Measurements from ENCODE around the gene HPN.
A peak's percentile ranks its signal among the peaks of the same experiment; 100 is the strongest.

HPN gene

GRCh38 chr19:35090506-35091214 lies 49.1 kb downstream of the HPN start:
- Histone ChIP-seq H3K36me3 (no peaks in the 10 kb centered on the region), H3K9me3 (no peaks in the 10 kb centered on the region), H3K4me1 (peaks cover 5% of the 10 kb centered on the region; the same call in 1 of the 2 replicates), H3K4me3 (ENCODE audit: low read depth, low read length) (no peak overlapping the region), H3K27me3 (no peaks in the 10 kb centered on the region)
- peak; percentile 62 for DNase-seq
- peak; percentile 60 for TF ChIP-seq CTCF (IDR thresholded peaks at IDR 0.05; ENCODE audit: low read depth, low read length)

- Histone ChIP-seq H3K4me1 (peaks cover 5% of the 10 kb centered on the region; the same call in 1 of the 2 replicates), H3K4me3 (ENCODE audit: low read depth, low read length) (no peak overlapping the region)
- DNase-seq, result no peak
Measured at GRCh38 chr19:35093430-35093829, 51.9 kb downstream of the HPN start.

GRCh38 chr19:35093941-35094647 lies 52.6 kb downstream of the HPN start:
- H3K9me3 ChIP-seq, result no peaks in the 10 kb centered on the region
- no peak for DNase-seq
- no peaks in the 10 kb centered on the region for H3K36me3 ChIP-seq
- H3K4me1 ChIP-seq, result peaks cover 5% of the 10 kb centered on the region; the same call in 1 of the 2 replicates
- no peak for TF ChIP-seq CTCF (IDR thresholded peaks at IDR 0.05; ENCODE audit: low read depth, low read length)
- H3K4me3 ChIP-seq (ENCODE audit: low read depth, low read length), result no peak overlapping the region
- H3K27me3 ChIP-seq, result no peaks in the 10 kb centered on the region

More at GRCh38 chr19:35093430-35093829, 51.9 kb downstream of the HPN start:
- H3K27me3 ChIP-seq, result no peaks in the 10 kb centered on the region
- no peaks in the 10 kb centered on the region for H3K9me3 ChIP-seq
- H3K36me3 ChIP-seq, result no peaks in the 10 kb centered on the region
- no peak for TF ChIP-seq CTCF (IDR thresholded peaks at IDR 0.05; ENCODE audit: low read depth, low read length)

- H3K4me3 ChIP-seq (ENCODE audit: low read depth, low read length), result no peak overlapping the region
- peaks cover 5% of the 10 kb centered on the region; the same call in 1 of the 2 replicates for H3K4me1 ChIP-seq
- H3K36me3 ChIP-seq, result no peaks in the 10 kb centered on the region
- no peak for TF ChIP-seq CTCF (IDR thresholded peaks at IDR 0.05; ENCODE audit: low read depth, low read length)
- no peaks in the 10 kb centered on the region for H3K27me3 ChIP-seq
- DNase-seq, result no peak
- no peaks in the 10 kb centered on the region for H3K9me3 ChIP-seq
Measured at GRCh38 chr19:35094656-35095055, 53.1 kb downstream of the HPN start.

- no peaks in the 10 kb centered on the region for H3K27me3 ChIP-seq
- H3K9me3 ChIP-seq, result no peaks in the 10 kb centered on the region
- no peak for DNase-seq
- H3K4me1 ChIP-seq, result peaks cover 5% of the 10 kb centered on the region; the same call in 1 of the 2 replicates
- H3K36me3 ChIP-seq, result no peaks in the 10 kb centered on the region
- no peak overlapping the region for H3K4me3 ChIP-seq (ENCODE audit: low read depth, low read length)
- no peak for TF ChIP-seq CTCF (IDR thresholded peaks at IDR 0.05; ENCODE audit: low read depth, low read length)
Measured at GRCh38 chr19:35095667-35096368, 54.3 kb downstream of the HPN start.

Measured in BE2C (cell line).